8988T (cell line): ENCODE results near the gene APMAP.

Source experiments
- DNase-seq: peaks from one replicate; pipeline ENCODE4 v3.0.0; 2011

Gene APMAP

GRCh38 chr20:24963672-24964505 lies 28.7 kb downstream of the APMAP start:
- DNase-seq: no peak

GRCh38 chr20:24962510-24962909 lies 30.0 kb downstream of the APMAP start:
- DNase-seq: no peak

DNA sequence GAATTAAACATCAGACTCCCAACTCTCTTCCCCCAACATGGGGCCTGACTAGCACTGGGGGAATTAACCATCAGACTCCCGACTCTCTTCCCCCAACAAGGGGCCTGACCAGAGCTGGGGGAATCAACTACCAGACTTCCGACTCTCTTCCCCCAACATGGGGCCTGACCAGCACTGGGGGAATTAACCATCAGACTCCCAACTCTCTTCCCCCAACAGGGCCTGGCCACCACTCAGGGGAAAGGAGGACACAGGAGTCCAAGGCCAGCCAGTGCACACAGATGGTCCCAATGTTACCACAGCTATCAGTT lies 30.4 kb downstream of the APMAP start:
- no peak for DNase-seq

GRCh38 chr20:24961384-24962181 lies 31.0 kb downstream of the APMAP start:
- DNase-seq: no peak

DNA sequence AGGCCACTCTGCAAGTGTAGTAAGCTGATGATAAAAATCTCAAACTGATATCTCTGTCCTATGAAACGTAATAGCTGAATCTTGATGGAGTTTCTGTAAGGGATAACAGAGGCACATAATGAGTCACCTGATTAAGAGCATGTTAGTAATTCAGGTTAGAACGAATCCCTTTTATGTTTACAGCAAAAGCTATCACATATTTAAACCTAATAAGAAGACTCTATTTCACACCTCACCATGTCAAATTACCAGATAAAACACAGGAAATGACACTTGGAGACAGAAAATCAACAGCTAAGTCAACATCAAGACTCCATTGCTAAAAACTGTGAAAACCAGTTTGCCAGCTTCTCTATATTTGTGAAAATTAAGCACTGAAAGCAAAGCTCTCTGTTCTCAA lies 31.7 kb downstream of the APMAP start:
- DNase-seq: no peak

GRCh38 chr20:24960302-24960801 lies 32.2 kb downstream of the APMAP start:
- DNase-seq: no peak

GRCh38 chr20:24959591-24960301 lies 32.8 kb downstream of the APMAP start:
- no peak for DNase-seq

DNA sequence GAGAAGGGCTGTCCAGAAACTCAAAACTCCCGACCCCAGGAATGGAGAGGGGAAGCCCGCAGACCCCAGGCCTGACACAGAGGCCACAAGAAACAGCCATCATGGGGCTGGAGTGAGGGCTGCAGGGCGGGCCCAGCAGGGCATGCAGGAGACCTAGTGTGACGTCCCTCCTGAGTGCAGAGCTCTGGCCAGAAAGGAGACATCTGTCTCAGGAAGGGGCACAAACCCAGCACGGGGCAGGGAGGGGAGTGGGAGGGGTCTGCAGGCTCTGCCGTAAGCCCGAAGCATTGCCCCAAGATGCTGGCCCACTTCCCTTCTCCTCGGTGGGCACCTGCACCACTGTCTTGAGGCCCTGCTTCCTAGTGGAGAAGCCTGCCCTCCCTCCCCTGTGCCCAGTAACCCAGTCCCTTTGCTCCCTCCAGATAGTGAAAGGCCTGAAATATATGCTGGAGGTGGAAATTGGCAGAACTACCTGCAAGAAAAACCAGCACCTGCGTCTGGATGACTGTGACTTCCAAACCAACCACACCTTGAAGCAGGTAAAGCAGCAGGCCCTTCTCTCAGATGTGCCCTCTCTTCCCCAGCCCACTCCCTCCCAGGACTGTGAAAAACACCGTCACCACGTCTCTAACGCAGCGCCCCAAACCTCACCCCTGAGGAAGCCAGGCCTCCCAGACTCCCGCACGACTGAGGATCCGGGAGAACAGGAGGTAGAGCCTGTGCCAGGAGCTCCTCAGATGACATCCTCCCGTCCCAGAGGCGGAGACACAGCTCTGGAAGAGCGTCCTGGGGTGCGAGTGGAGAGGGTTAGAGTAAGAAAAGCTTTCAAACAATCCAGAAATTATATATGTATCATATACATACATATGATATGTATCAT lies 33.8 kb downstream of the APMAP start:
- no peak for DNase-seq

DNA sequence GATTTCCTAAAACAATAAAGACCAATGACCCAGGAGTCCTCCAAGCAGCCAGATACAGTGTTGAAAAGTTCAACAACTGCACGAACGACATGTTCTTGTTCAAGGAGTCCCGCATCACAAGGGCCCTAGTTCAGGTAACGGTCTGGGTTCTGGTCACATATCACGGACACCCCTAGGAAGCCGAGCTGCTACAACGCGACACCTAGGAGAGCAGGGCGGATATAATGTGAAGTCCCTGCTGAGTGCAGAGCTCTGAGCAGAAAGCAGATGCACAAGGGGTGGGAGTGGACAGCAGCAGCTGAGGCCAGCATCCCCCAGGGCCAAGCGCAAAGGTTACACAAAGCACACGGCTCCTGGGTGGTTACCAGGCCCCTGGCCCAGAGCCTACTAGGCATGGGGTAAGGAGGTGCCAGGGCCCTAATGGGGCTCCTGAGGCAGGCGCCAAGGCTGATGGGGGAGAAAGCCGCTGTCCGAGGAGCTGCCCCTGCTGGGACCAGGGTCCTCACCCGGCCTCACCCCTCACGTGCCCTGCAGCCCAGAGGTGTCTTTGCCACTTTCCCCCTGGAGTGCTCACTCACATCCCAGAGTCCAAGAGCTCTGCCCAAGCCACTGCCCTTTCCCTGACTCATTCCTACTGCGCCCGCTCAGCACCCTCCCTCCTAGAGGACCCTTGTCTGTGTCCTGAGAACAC lies 35.1 kb downstream of the APMAP start:
- no peak for DNase-seq

DNA sequence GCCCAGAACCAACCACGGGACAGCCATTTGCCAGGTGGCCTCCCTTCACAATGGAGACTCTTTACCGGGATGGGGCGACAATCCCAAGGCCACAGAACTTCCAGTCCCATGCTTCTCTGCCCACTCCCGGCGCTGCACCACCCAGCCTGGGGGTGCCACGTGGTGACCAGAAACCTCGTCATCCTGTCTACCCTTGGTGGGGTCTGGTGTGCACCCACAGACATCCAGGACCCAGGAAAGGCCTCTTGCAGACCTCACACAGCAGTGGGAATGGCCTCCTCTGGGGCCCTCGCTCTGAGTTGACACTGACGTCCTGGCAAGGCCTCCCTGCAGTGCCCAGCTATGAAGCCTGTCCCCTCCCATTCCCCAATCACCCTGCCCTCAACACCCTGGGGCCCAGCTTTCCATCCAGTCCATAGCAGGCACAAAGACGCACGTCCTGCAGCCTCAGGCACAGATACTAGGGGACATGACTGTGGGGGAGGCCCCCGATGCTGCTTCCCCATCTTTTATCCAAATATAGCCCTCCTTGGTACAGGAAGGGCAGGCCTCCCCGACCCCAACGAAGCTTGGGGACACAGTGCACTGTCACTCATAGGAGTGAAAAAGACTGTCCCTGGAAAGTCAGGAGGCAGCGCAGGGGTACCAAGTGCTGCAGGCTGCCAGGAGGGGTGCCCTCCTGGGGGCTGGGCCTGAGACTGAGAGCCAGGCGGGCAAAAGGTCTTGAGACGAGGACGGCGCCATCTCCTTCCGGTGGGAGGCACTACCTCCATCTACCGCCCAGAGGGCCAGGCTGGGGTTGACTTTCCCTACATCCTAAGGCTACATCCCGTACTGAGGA lies 36.3 kb downstream of the APMAP start:
- DNase-seq: no peak

DNA sequence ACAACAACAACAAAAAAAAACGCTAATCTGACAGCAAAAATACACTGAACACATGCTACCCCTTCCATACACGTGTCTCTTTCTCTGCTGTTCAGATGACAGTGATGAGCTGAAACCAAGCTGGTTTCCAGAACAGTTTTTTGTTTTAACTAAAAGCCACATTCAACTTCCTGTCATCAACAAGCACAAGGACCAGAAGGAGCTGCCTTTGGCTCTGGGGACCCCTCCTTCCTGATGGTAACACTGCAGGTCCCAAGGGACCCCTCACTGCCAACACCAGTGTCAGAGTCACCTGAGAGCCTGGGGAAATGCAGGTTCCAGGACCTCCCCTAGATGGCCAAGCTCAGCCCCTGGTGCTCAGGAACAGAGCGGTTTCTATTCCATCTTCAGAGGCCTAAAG lies 37.5 kb downstream of the APMAP start:
- no peak for DNase-seq

DNA sequence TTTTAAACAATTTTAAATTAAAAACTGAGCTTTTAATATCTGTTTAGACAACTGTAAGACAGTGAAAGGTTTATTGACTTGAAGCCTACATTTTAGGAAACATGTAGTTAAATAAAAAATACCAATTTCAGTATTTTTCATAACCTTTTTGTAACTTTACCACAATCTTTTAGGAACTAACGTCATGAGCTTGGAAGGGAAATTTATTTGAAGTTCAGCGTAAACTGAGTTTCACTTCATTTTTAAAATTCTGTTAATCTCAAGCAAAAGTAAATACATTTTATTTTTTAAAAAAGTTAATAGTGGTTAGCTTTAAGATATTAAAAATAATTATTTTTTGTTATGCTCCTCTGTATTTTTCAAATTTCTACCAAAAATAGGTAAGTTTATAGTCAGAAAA lies 38.0 kb downstream of the APMAP start:
- DNase-seq: no peak

DNA sequence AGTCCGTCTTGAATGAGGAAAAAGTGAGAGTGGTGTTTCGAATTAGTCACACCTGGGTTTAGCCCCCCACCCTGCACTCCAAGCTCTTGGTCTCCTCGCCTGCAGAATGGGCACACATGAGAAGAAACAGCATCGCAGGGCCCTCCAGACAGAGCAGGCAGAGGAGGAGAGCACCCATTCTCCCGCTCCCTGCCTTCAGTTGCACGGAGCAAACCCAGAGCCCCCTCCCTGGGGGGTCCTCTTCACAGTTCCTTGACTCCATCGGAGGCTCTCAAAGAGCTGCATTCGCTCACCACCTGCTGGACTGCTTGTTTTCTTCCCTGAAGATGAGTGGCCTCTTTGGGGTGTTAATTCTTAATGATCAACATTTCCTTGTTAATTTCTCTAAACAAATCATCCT lies 38.4 kb downstream of the APMAP start:
- no peak for DNase-seq

GRCh38 chr20:24953621-24954133 lies 38.9 kb downstream of the APMAP start:
- no peak for DNase-seq

- DNase-seq: no peak
Measured at GRCh38 chr20:24953209-24953575, 39.4 kb downstream of the APMAP start.

GRCh38 chr20:24952376-24953208 lies 40.0 kb downstream of the APMAP start:
- DNase-seq: no peak

- DNase-seq: no peak
Measured at GRCh38 chr20:24951536-24952083, 40.9 kb downstream of the APMAP start.

GRCh38 chr20:24950836-24951525 lies 41.6 kb downstream of the APMAP start:
- no peak for DNase-seq
